ENCODE measurements around the gene FCRL6. TPM values are rescaled to one million over a fixed set of nuclear protein-coding genes. Genes with fewer than 3 reads are reported as not detected.

FCRL6 gene
- total and polyA plus RNA-seq, 7 donors, result 0.20 to 0.39 (median 0.26) TPM; not detected in 3

DNA sequence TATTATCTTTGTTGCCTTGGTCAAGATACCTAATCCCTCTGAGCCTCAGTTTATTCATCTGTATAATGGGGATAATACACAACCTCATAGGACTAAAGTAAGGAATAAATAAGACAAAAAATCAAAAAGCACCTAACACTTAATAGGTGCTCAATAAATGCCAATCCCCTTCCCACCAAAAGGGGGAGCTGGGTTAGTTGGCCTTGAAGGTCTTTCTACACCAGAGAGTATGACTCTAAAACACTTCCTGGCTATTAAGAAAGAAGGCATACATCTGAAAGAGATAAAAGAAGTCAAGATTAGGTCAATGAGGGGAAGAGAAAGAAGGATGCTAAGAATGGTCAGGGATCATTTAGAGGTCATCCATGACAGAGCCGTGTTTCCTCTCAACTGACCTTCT lies 49.2 kb downstream of the FCRL6 start:
- TF ChIP-seq, protein P1, sequence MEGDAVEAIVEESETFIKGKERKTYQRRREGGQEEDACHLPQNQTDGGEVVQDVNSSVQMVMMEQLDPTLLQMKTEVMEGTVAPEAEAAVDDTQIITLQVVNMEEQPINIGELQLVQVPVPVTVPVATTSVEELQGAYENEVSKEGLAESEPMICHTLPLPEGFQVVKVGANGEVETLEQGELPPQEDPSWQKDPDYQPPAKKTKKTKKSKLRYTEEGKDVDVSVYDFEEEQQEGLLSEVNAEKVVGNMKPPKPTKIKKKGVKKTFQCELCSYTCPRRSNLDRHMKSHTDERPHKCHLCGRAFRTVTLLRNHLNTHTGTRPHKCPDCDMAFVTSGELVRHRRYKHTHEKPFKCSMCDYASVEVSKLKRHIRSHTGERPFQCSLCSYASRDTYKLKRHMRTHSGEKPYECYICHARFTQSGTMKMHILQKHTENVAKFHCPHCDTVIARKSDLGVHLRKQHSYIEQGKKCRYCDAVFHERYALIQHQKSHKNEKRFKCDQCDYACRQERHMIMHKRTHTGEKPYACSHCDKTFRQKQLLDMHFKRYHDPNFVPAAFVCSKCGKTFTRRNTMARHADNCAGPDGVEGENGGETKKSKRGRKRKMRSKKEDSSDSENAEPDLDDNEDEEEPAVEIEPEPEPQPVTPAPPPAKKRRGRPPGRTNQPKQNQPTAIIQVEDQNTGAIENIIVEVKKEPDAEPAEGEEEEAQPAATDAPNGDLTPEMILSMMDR (IDR thresholded peaks at IDR 0.05), result no peak
- ATAC-seq (no peak), DNase-seq (no peak)
- H3K27ac ChIP-seq, result no peak overlapping the region
- H3K4me1 ChIP-seq, result peaks cover 9% of the 10 kb centered on the region
- no peaks in the 10 kb centered on the region for H3K9me3 ChIP-seq
- no peak overlapping the region for H3K4me3 ChIP-seq
- WGBS, 3 donors, result 65 to 87% (median 80%) methylated on average over 1 of the region's 1 CpG
- H3K36me3 ChIP-seq (ENCODE audit: insufficient read depth in 1 of 2, low read depth in 1 of 2), result no peaks in the 10 kb centered on the region
- peaks cover 0 to 1% (median 0%) of the 10 kb centered on the region in 3 donors for H3K27me3 ChIP-seq (ENCODE audit: insufficient read depth in 3 of 3, low read length in 2 of 3)
- intact Hi-C loops (cut with DNase I), result loop anchor here in 1 of 2 donors (5.0 kb wide), 2 partner anchors 49 to 76 kb away; partner anchors contain the start of genes FCRL6 and TAGLN2

DNA sequence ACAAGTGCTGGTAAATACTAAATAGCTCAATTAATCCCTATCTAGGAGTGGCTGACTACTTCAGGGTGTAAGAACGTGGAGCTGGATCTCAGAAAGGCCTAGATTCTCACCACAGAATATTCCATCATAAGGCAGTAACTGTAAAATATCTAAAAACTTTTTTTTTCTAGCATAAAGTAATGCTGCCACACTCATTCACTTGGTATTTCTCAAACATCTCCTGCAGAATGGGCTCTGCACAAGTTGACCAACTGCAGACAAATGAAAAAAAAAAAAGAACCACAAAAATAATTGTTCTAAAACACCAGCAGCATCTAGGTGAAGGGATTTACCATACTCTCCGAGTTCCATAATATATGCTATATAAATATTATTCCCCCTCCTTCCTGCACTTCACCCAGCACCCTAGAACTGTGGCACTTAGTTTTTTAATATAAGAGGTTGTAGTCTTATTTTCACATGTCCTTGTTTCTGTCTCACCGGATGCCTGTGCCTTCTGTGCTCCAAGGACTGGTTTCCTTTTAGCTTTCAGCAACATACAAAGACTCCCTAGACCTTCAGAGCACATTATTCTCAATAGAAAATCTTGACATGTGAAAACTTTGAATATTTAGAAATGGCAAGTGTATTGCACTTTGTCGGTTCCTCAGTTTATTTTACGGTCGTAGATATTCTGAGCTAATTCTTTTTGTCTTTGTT lies 51.4 kb downstream of the FCRL6 start:
- ATAC-seq (no peak), DNase-seq (no peak)
- Histone ChIP-seq H3K4me3 (peak overlapping the region; percentile 81), H3K9me3 (no peaks in the 10 kb centered on the region), H3K36me3 (ENCODE audit: insufficient read depth in 1 of 2, low read depth in 1 of 2) (no peaks in the 10 kb centered on the region), H3K27ac (peak overlapping the region; percentile 83), H3K4me1 (peaks cover 9% of the 10 kb centered on the region), H3K27me3 (ENCODE audit: insufficient read depth in 3 of 3, low read length in 2 of 3) (peaks cover 0 to 1% (median 0%) of the 10 kb centered on the region in 3 donors)
- WGBS, 3 donors, result 26% methylated on average over 6 of the region's 6 CpGs
- TF ChIP-seq, protein P1 (IDR thresholded peaks at IDR 0.05), result no peak
- intact Hi-C loops (cut with DNase I), result loop anchor here in 1 of 2 donors (5.0 kb wide), 2 partner anchors 51 to 74 kb away; partner anchors contain the start of genes FCRL6 and TAGLN2

DNA sequence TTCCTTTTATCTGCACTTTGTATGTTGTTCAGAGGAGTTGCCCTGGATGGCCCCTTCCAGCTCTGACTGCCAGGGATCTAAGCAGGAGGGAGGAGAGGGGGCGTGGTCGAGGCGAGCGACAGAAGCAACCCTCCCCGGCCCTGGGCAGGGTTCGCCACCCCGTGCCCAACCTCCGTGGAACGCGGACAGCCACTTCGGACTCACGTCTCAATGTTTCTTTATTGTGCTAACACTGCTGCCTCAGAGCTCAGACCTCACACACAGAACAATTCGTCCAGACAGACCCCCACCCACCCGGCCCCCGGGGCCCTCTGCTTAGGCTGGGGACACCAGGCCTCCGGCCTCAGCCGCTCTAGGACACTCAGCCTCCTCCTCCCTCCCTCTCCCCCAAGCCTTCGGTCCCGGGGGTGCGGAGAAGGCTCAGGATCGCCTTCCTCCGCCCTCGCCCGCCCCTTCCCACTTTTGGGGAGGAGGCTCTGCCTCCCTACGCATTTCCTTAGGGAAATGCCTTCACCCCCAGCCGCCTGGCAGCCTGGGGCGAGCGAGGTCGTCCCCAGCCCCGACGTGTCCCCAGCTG lies 52.0 kb downstream of the FCRL6 start:
- 0 to 1% (median 0%) methylated on average over 21 to 31 of the region's 31 CpGs for WGBS, 3 donors
- peak overlapping the region; percentile 81 for H3K4me3 ChIP-seq
- peaks cover 0 to 1% (median 0%) of the 10 kb centered on the region in 3 donors for H3K27me3 ChIP-seq (ENCODE audit: insufficient read depth in 3 of 3, low read length in 2 of 3)
- ATAC-seq (peak; percentile 75 to 86 (median 80)), DNase-seq (peak; percentile 72 to 73)
- TF ChIP-seq, protein P1 (IDR thresholded peaks at IDR 0.05), result no peak
- no peaks in the 10 kb centered on the region for H3K9me3 ChIP-seq
- H3K27ac ChIP-seq, result peak overlapping the region; percentile 83
- no peaks in the 10 kb centered on the region for H3K36me3 ChIP-seq (ENCODE audit: insufficient read depth in 1 of 2, low read depth in 1 of 2)
- peaks cover 9% of the 10 kb centered on the region for H3K4me1 ChIP-seq
- intact Hi-C loops (cut with DNase I), result loop anchor here in 1 of 2 donors (5.0 kb wide), 2 partner anchors 52 to 73 kb away; partner anchors contain the start of genes FCRL6 and TAGLN2

DNA sequence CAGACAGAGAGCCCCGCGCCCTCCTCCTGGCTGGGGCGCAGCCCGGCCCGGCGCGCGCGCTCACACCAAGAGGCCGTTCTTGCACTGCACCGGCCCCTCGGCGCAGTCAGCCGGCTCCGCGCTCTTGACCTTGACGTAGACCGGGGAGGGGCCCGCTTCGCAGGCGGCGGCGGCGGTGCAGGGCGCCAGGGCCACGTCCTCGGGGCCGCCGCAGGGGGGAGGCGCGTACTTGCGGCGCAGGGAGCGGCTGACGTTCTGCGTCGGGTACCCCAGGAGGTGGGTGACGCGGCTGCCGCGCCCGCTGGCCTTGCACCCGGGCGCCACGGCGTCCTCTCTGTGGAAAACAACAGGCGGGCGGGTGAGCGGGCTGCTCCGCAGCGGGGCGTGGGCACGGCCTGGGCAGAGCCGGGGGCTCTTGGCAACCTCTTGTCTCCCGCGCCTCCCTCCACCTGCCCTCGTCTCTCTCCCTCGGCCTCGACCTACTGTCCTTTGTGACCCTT lies 52.6 kb downstream of the FCRL6 start:
- H3K4me1 ChIP-seq, result peaks cover 9% of the 10 kb centered on the region
- TF ChIP-seq, protein P1 (IDR thresholded peaks at IDR 0.05), result peak; percentile 20
- ATAC-seq, result peak; percentile 93 to 98 (median 95)
- peaks cover 0 to 1% (median 0%) of the 10 kb centered on the region in 3 donors for H3K27me3 ChIP-seq (ENCODE audit: insufficient read depth in 3 of 3, low read length in 2 of 3)
- H3K36me3 ChIP-seq (ENCODE audit: insufficient read depth in 1 of 2, low read depth in 1 of 2), result no peaks in the 10 kb centered on the region
- H3K4me3 ChIP-seq, result peak overlapping the region; percentile 81
- intact Hi-C loops (cut with DNase I), result loop anchor here in 1 of 2 donors (5.0 kb wide), 2 partner anchors 52 to 73 kb away; partner anchors contain the start of genes FCRL6 and TAGLN2
- no peaks in the 10 kb centered on the region for H3K9me3 ChIP-seq
- WGBS, 3 donors, result 0% methylated on average over 35 to 59 of the region's 59 CpGs
- DNase-seq, result peak; percentile 86 to 92
- H3K27ac ChIP-seq, result peak overlapping the region; percentile 83

Measured in psoas muscle (tissue), 8 donors.